Hepatocyte (in vitro differentiated cells): Measurements from ENCODE around the gene LRRD1. TPM values are rescaled to one million over a fixed set of nuclear protein-coding genes. Genes with fewer than 3 reads are reported as not detected.
"Not testable (repeated sequence)": the region's sequence is repeated elsewhere in the genome, so short reads cannot be mapped to it uniquely, and the experiment has no call there.

Experiments used
- DNase-seq: peaks from one replicate; pipeline ENCODE4 v3.0.0-alpha.2; 2016; ENCODE audit warnings: low spot score
- H2AFZ ChIP-seq: fragments of 200-600 bp; sonication (generic); 2 replicates; pipeline ENCODE4 v1.6.0; 2016; ENCODE audit warnings: antibody characterized with exemption, mild to moderate bottlenecking
- H3K27ac ChIP-seq: fragments of 200-600 bp; sonication (generic); 2 replicates; pipeline ENCODE4 v1.5.1; 2016; ENCODE audit warnings: mild to moderate bottlenecking
- H3K27me3 ChIP-seq: fragments of 200-600 bp; sonication (generic); 2 replicates; pipeline ENCODE4 v1.6.1; 2016
- H3K36me3 ChIP-seq: fragments of 200-600 bp; sonication (generic); replicated peaks from 2 replicates; pipeline ENCODE4 v1.5.1; 2016; ENCODE audit warnings: low read depth; ENCODE audit not compliant: insufficient read depth
- H3K4me1 ChIP-seq: fragments of 200-600 bp; sonication (generic); 2 replicates; pipeline ENCODE4 v1.5.1; 2016; ENCODE audit warnings: mild to moderate bottlenecking, moderate library complexity; ENCODE audit not compliant: insufficient read depth
- H3K4me2 ChIP-seq: fragments of 200-600 bp; sonication (generic); 2 replicates; pipeline ENCODE4 v1.6.0; 2016
- H3K4me3 ChIP-seq: fragments of 200-600 bp; sonication (generic); 2 replicates; pipeline ENCODE4 v1.5.1; 2016; ENCODE audit warnings: mild to moderate bottlenecking
- H3K79me2 ChIP-seq: fragments of 200-600 bp; sonication (generic); 2 replicates; pipeline ENCODE4 v1.6.0; 2017; ENCODE audit warnings: mild to moderate bottlenecking
- H3K9me2 ChIP-seq: fragments of 200-600 bp; sonication (generic); replicated peaks from 2 replicates; pipeline ENCODE4 v1.6.0; 2017; ENCODE audit warnings: mild to moderate bottlenecking; ENCODE audit not compliant: insufficient read depth
- H3K9me3 ChIP-seq: fragments of 200-600 bp; sonication (generic); 2 replicates; pipeline ENCODE4 v1.5.1; 2016; ENCODE audit warnings: low read depth, mild to moderate bottlenecking
- H4K20me1 ChIP-seq: fragments of 200-600 bp; sonication (generic); 2 replicates; pipeline ENCODE4 v1.6.0; 2016; ENCODE audit warnings: mild to moderate bottlenecking; ENCODE audit not compliant: insufficient read depth, poor library complexity, severe bottlenecking
- EZH2 ChIP-seq: fragments of 200-600 bp; sonication (generic); IDR thresholded peaks from 2 replicates; pipeline ENCODE4 v1.6.1; 2016; ENCODE audit warnings: antibody characterized with exemption, mild to moderate bottlenecking, borderline replicate concordance
- EZH2phosphoT487 ChIP-seq: fragments of 200-600 bp; sonication (generic); IDR thresholded peaks from one replicate; pipeline ENCODE4 v1.6.1; 2018; ENCODE audit warnings: antibody characterized with exemption, mild to moderate bottlenecking, low read depth, moderate library complexity; ENCODE audit not compliant: unreplicated experiment, severe bottlenecking
- WGBS: methylation state at CpG from one replicate; pipeline ENCODE4 v1.1.6; 2016; ENCODE audit warnings: low lambda C conversion rate; ENCODE audit errors: missing lambda C conversion rate; 5-methylcytosine and 5-hydroxymethylcytosine counted together
- polyA plus RNA-seq: library from polyadenylated mRNA; unstranded; fragments of >200 nt; fragmentation: Nextera tagmentation; extraction: Ambion mirVana; gene quantifications from 2 replicates; pipeline ENCODE4 v1.2.1, GENCODE V29; 2016
- total RNA-seq: library from RNA; depleted of rRNA; stranded (reverse); fragments of >200 nt; gene quantifications from 2 replicates; pipeline ENCODE4 v1.2.3, GENCODE V29; 2014
- TF ChIP-seq, protein P1 (sequence below): fragments of 200-600 bp; sonication (generic); IDR thresholded peaks from 2 replicates; pipeline ENCODE4 v1.5.1; 2016; ENCODE audit warnings: antibody characterized with exemption, mild to moderate bottlenecking; ENCODE audit not compliant: poor library complexity

LRRD1 gene
- total and polyA plus RNA-seq, 2 experiments from 2014 or later = 0.77 TPM; not detected in 1

DNA sequence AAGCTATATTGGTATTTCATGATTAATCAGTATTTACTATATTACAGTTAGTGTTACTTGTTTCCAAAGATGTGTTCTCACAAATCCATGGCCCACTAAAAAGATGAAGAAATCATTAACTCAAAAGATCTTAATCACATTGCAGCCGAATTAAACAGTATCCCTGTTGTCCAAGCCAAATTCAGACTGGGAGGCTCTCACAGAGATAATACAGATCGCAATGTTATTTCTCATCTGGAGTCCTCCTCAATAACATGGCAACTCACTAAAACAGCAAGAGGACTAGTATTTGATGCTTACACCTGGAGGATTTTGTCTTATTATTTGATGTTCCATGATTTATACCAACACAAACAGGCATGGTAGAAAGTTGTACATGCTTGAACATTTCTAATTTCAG lies 68.1 kb downstream of the LRRD1 start:
- H4K20me1 ChIP-seq = peaks cover 12% of the 10 kb centered on the region
- no peak overlapping the region for H3K4me3 ChIP-seq
- WGBS = 95% methylated on average over 2 of the region's 2 CpGs
- peaks cover 16% of the 10 kb centered on the region for H3K79me2 ChIP-seq
- no peak overlapping the region for H3K27ac ChIP-seq
- no peaks in the 10 kb centered on the region for H3K9me3 ChIP-seq
- H3K4me1 ChIP-seq = no peaks in the 10 kb centered on the region
- no peak overlapping the region for H2AFZ ChIP-seq
- no peak for DNase-seq
- no peaks in the 10 kb centered on the region for H3K9me2 ChIP-seq
- no peaks in the 10 kb centered on the region for H3K27me3 ChIP-seq
- H3K36me3 ChIP-seq = peaks cover 3% of the 10 kb centered on the region
- no peak overlapping the region for H3K4me2 ChIP-seq
- TF ChIP-seq, protein P1, sequence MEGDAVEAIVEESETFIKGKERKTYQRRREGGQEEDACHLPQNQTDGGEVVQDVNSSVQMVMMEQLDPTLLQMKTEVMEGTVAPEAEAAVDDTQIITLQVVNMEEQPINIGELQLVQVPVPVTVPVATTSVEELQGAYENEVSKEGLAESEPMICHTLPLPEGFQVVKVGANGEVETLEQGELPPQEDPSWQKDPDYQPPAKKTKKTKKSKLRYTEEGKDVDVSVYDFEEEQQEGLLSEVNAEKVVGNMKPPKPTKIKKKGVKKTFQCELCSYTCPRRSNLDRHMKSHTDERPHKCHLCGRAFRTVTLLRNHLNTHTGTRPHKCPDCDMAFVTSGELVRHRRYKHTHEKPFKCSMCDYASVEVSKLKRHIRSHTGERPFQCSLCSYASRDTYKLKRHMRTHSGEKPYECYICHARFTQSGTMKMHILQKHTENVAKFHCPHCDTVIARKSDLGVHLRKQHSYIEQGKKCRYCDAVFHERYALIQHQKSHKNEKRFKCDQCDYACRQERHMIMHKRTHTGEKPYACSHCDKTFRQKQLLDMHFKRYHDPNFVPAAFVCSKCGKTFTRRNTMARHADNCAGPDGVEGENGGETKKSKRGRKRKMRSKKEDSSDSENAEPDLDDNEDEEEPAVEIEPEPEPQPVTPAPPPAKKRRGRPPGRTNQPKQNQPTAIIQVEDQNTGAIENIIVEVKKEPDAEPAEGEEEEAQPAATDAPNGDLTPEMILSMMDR = no peak
- TF ChIP-seq EZH2 (no peak), EZH2phosphoT487 (no peak)

DNA sequence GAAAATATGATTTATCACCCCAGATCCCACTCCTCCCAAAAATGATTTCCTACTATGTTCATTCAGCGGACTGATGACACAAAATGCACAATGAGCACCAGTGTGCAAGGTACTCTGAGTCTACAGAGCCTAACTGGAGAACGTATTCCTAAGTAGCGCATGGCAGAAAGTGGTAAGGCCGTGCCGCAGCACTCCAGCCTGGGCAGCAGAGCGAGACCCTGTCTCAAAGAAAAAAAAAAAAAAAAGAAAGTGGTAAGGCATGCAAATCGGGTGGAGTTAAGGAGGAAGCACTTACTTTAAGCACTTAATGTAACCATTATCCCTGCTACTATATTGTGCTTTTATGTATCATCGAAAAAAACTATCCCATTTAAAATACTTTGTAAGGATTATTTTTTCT lies 70.1 kb downstream of the LRRD1 start:
- Histone ChIP-seq H3K9me3 (no peaks in the 10 kb centered on the region), H3K79me2 (no peaks in the 10 kb centered on the region), H3K4me1 (no peaks in the 10 kb centered on the region), H3K36me3 (peaks cover 3% of the 10 kb centered on the region), H3K4me3 (no peak overlapping the region), H3K27me3 (no peaks in the 10 kb centered on the region), H3K27ac (no peak overlapping the region), H3K9me2 (no peaks in the 10 kb centered on the region), H4K20me1 (no peaks in the 10 kb centered on the region), H3K4me2 (no peak overlapping the region), H2AFZ (no peak overlapping the region)
- DNase-seq = no peak
- TF ChIP-seq EZH2 (no peak), EZH2phosphoT487 (no peak)
- TF ChIP-seq, protein P1 = no peak
- 96% methylated on average over 8 of the region's 8 CpGs for WGBS

GRCh38 chr7:92102862-92103261 lies 76.1 kb downstream of the LRRD1 start:
- not testable (repeated sequence) for H4K20me1 ChIP-seq, H3K36me3 ChIP-seq, H3K9me3 ChIP-seq, H2AFZ ChIP-seq, H3K4me1 ChIP-seq, H3K9me2 ChIP-seq, H3K4me2 ChIP-seq, DNase-seq, H3K27me3 ChIP-seq, H3K79me2 ChIP-seq, H3K4me3 ChIP-seq, H3K27ac ChIP-seq
- 98% methylated on average over 5 of the region's 5 CpGs for WGBS

DNA sequence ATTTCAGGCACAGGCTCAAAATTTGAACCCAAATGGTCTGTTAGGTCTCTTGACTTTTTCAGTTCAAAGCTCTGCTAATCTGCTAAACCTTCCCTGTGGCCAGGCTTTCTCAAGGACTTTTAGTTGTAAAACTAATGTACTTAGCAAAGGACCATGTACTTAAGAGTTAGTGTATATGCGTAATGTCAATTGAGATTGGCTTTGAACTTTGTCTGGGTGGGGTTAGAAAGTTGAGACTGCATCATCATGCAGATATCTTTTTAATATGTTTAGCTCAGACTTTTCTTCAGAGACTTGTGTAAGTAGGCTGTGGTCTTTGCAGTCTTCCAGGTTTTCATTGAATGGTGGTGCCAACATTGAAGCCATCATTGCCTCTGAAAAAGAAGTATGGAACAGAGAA lies 78.4 kb downstream of the LRRD1 start:
- no peaks in the 10 kb centered on the region for H3K27me3 ChIP-seq
- H3K4me3 ChIP-seq = no peak overlapping the region
- H3K27ac ChIP-seq = peak overlapping the region; percentile 24
- 83% methylated on average over 1 of the region's 1 CpG for WGBS
- H4K20me1 ChIP-seq = no peaks in the 10 kb centered on the region
- H3K79me2 ChIP-seq = no peaks in the 10 kb centered on the region
- H3K9me2 ChIP-seq = no peaks in the 10 kb centered on the region
- no peak overlapping the region for H2AFZ ChIP-seq
- H3K4me2 ChIP-seq = no peak overlapping the region
- H3K4me1 ChIP-seq = no peaks in the 10 kb centered on the region
- H3K9me3 ChIP-seq = no peaks in the 10 kb centered on the region
- peaks cover 4% of the 10 kb centered on the region for H3K36me3 ChIP-seq
- DNase-seq = peak; percentile 8
- TF ChIP-seq, protein P1 = no peak
- TF ChIP-seq EZH2phosphoT487 (no peak), EZH2 (no peak)
